IPS-11a (cell line): ENCODE results near the gene HDAC8.
"Not testable (repeated sequence)": the region's sequence is repeated elsewhere in the genome, so short reads cannot be mapped to it uniquely, and the experiment has no call there.

ENCODE experiments used
- H3K4me3 ChIP-seq: one replicate; pipeline ENCODE4 v1.5.1; 2013; ENCODE audit warnings: low read depth, low read length, control low read depth

The HDAC8 gene

GRCh38 chrX:72461766-72462165 is 110.9 kb downstream of the HDAC8 start:
- no peak overlapping the region for H3K4me3 ChIP-seq

DNA sequence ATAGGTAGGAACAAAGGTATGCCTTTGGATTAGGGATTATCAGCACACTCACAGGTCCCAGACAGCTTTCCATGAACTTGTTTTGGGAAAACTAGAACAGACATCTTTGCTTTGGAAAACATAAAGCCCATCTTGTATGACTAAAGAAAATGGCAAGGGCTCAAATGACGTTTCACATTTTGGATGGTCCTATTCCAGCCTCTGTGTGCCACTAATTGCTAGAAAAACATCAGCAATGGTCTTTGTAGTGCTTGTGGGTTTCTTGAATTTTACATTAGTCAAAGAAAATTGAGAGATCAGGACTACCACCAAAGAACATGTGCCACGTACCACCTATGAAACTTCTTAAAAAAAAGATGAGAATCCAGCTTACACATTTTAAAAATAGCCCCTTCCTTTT is 111.4 kb downstream of the HDAC8 start:
- H3K4me3 ChIP-seq = no peak overlapping the region

GRCh38 chrX:72460715-72461114 is 111.9 kb downstream of the HDAC8 start:
- H3K4me3 ChIP-seq = no peak overlapping the region

DNA sequence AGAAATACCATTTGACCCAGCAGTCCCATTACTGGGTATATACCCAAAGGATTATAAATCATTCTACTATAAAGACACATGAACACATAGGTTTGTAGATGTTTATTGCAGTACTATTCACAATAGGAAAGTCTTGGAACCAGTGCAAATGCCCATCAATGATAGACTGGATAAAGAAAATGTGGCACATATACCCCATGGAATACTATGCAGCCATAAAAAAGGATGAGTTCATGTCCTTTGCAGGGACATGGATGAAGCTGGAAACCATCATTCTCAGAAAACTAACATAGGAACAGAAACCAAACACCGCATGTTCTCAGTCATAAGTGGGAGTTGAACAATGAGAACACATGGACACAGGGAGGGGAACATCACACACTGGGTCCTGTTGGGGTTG is 123.6 kb downstream of the HDAC8 start:
- H3K4me3 ChIP-seq = not testable (repeated sequence)

- not testable (repeated sequence) for H3K4me3 ChIP-seq
Measured at GRCh38 chrX:72440764-72441163, 131.9 kb downstream of the HDAC8 start.

GRCh38 chrX:72436010-72436409 is 136.6 kb downstream of the HDAC8 start:
- no peak overlapping the region for H3K4me3 ChIP-seq

DNA sequence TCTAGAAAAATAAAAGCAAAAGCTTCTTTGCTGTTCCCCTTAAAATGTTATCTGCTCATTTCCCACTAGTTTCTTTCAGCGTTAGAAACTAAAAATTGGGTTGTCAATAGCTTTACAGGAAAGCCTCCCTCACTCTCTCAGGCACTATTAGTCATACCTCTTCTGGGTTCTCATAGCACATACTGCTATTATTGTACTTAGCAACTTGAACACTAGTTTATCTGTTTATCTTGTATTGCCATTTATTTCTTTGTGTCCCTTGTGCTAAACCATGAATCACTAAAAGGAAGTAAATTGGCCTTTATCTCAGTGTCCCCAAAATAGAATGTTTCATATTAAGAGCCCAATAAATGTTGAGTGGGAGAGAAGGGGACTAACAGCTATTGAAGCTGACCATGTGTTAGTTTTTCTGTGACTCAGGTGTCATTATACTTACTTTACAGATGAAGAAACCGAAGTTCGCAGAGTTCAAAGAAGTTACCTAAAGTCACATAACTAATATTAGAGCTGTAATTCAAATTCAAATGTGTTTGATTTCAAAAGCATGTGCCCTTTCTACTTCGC is 142.2 kb downstream of the HDAC8 start:
- H3K4me3 ChIP-seq = no peak overlapping the region

DNA sequence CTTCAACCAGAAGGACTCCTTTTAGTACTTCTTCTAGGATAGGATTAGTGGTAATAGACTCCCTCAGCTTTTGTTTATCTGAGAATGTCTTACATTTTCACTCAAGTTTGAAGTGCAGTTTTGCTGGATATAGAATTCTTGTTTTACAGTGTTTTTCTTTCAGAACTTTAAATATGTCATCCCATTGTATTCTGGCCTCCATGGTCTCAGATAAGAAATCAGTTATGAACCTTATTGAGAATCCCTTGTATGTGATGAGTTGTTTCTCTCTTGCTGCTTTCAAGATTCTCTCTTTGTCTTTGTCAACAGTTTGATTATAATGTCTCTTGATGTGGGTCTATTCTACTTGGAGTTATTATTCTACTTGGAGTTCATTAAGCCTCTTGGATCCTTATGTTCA is 150.8 kb downstream of the HDAC8 start:
- H3K4me3 ChIP-seq = no peak overlapping the region

- no peak overlapping the region for H3K4me3 ChIP-seq
Measured at GRCh38 chrX:72409993-72410392, 162.7 kb downstream of the HDAC8 start.

DNA sequence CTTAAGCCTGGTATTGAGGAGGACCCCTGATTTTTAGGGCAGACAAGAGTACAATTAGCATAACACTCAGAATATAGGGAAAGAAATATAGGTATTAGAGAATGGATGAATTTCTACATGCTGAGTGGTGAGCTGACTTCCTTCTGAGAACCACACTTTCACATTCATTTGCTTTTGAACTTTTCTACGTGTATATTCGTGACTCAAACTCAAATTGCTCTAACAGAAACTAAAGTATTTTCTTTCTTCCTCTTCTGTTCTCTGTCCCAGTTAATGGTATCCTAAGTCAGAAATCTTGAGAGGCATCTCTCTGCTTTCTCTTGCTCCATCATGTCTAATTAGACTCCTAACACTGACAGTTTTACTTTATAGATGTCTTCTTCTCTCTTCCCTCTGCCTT is 163.8 kb downstream of the HDAC8 start:
- H3K4me3 ChIP-seq = no peak overlapping the region

DNA sequence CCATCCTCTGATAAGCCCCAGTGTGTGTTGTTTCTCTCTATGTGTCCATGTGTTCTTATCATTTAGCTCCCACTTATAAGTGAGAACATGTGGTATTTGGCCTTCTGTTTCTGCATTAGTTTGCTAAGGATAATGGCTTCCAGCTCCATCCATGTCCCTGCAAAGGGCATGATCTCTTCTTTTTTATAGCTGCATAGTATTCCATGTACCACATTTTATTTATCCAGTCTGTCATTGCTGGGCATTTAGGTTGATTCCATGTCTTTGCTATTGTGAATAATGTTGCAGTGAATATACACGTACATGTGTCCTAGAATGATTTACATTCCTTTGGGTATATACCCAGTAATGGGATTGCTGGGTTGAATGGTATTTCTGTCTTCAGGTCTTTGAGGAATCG is 167.5 kb downstream of the HDAC8 start:
- H3K4me3 ChIP-seq = not testable (repeated sequence)

DNA sequence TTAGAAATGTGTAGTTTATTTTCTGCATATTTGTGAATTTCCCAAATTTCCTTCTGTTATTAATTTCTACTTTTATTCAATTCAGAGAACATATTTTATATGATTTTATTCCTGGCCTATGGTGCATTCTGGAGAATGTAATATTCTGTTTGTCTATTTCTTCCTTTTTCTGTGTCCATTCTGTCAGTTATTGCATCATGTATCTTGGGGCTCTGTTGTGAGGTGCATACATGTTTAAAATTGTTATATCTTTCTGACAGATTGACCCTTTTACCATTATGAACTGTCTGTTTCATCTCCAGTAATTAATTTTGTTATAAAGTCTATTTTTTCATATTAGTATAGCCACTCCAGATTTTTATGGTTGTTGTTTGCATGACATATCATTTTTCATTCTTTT is 170.0 kb downstream of the HDAC8 start:
- H3K4me3 ChIP-seq = no peak overlapping the region

DNA sequence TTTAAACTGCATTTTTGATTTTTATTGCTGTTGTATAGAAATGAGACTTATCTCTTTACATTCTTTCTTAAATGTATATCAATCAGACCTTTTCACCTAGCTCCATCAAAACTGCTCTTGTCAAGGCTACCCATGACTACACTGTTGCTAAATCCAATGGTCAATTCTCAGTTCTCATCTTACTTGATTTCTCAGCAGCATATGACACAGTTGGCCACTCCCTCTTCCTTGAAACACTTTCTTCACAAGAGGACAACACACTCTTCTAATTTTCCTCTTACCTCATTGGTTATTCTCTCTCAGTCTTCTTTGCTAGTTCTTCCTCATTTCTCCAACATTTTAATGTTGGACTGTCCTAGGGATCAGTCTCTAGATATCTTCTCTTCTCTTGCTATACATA is 172.8 kb downstream of the HDAC8 start:
- H3K4me3 ChIP-seq = no peak overlapping the region

DNA sequence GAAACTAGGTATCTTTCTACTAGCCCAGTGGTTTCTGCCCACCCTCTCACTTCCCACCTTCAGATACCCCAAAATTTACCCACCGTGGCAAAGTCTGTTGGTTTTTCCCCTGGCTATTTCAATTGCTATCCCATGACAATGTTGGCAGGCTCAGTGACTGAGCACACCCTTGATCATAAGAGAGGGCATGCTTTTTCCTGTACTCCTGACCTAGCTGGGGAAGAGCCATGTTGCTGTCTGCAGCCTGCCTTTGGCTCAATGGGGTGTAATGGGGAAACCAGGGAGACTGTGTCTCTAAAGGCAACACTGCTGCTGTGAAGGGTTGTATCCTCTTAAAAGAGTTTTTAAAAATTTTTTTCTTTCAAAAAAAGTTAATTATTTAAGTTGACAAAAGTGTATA is 176.5 kb downstream of the HDAC8 start:
- H3K4me3 ChIP-seq = no peak overlapping the region

DNA sequence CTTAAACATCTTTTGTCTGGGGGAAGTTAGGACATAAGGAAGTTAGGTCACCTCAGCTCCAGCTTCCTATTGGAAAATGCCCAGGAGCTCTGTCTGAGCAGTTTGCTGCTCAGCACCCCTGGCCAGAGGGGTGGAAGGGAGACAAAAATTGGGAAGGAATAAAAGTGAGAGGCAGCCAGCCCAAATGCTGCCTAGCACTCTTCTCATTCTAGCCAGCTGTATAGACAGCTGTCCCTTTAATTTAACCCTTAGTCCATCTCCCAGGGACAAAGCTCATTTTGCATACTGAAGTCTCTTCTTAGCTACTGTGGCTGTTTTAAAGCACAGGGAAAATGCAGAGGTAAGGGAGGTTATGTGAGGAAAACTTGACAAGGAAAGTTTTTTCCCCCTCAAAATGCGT is 177.4 kb downstream of the HDAC8 start:
- H3K4me3 ChIP-seq = no peak overlapping the region

GRCh38 chrX:72394518-72395170 is 178.0 kb downstream of the HDAC8 start:
- no peak overlapping the region for H3K4me3 ChIP-seq

DNA sequence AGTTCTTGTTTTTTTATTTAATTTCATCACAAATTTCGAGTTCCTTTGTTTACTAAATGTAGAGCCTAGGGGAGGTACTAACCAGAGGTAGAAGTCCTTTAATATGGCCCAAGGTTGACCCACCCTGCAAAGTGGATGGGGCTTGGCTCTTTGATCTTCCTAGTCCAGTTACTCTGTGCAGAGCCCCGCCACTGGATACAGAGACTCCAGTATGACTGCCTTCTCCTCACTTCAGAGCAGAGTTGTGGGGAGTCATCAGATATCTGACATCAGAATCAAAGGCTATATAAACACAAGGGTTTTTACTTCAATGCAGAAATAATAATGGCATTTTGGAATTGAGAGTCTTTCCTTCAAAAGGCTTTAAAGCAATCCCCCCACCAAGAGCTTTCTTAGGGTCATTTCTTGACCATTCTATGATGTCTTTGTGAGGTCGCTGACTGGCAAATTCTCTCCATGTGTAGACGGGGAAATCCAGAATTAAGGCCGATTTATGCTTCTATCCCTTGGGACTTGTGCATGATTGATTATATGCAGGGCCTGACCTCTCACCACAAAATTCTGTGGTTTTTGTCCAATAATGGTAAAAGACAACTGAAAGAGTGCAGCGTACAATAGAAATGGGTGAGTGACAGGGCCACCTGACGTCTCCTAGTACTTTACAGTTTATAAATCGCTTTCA is 178.7 kb downstream of the HDAC8 start:
- no peak overlapping the region for H3K4me3 ChIP-seq

DNA sequence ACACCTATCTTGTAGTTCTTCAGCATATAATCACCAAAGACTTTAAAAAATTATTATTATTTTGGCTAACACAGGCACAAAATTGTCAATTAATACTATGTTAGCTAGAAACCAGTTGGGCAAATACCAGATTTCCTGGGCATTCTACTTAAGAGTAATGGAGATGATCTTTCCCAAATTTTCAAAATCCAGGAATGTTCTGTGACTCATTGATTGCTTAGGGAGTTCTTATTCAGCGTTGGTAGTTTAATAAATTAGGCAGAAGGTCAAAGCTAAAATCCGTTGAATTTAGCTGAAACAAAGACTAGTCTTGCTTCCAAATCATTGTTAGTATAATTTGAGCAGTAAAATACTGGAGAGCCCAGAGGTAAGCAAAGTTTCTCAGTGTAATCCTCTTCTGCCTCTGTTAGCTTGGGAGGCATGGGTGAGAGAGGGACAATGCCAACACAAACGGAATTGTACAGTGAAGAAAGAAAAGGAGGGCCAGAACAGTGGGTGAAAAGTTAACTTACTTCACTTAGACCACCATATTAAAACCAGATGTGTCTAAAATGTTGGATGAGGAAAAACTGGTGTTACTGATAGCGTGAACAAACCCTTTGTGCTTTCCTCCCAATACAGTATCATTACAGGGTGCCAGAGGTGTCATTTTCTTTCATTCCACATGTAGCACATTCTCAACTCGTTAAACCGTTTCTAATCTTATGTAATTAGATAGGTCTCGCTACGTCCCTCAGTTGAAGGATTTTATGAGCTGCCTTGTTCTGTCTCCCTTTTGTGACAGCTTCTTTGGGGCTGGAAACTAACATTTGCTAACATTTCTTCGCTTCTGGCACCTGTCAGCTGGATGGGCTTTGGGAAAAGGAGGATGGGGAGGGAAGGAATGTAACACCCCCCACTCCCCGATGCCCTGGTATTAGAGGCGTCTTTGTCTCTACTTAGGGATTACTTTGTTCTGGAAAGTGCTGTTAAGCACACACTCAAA is 179.5 kb downstream of the HDAC8 start:
- H3K4me3 ChIP-seq = no peak overlapping the region

DNA sequence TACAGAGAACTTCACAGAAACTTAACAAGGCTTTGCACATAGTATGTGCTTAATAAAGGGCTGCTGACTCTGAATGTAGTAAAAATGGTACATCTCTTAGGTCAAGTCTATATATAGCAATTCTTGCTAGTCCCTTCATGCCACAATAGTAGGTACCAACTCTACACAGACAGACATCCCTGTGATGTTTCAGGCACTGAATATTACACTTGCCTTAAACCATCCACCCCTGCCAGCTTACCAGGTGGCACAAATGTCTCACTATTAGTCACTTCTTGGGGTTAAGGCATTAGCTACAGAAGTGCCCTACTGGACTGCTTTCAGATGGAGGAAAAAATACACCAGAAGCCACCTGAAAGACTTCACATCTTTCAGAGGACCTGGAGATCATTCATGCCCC is 180.6 kb downstream of the HDAC8 start:
- no peak overlapping the region for H3K4me3 ChIP-seq

GRCh38 chrX:72387247-72387646 is 185.4 kb downstream of the HDAC8 start:
- H3K4me3 ChIP-seq = no peak overlapping the region

- no peak overlapping the region for H3K4me3 ChIP-seq
Measured at GRCh38 chrX:72382202-72382595, 190.4 kb downstream of the HDAC8 start.
